T-helper 2 cell treated with Interferon-gamma antibody and Interleukin-4, amounts not matched to agents 5 μg/mL and 100 μg/mL, for 36 hours (primary cell): ENCODE data around the gene RWDD3.
A peak's percentile ranks its signal among the peaks of the same experiment; 100 is the strongest.

Experiments used
- DNase-seq: peaks from one replicate; pipeline ENCODE4 v3.0.0; 2021; ENCODE audit warnings: low spot score
- H3K27ac Mint-ChIP-seq: one replicate; pipeline ENCODE4 v1.8.0; 2021; ENCODE audit warnings: mild to moderate bottlenecking, mixed read lengths
- H3K27me3 Mint-ChIP-seq: one replicate; pipeline ENCODE4 v1.8.0; 2021; ENCODE audit warnings: low read depth, mixed read lengths
- H3K36me3 Mint-ChIP-seq: one replicate; pipeline ENCODE4 v1.8.0; 2021; ENCODE audit warnings: low read depth, mixed read lengths
- H3K4me1 Mint-ChIP-seq: one replicate; pipeline ENCODE4 v1.8.0; 2021; ENCODE audit warnings: low read depth, mixed read lengths
- H3K4me3 Mint-ChIP-seq: one replicate; pipeline ENCODE4 v1.8.0; 2022; ENCODE audit warnings: mild to moderate bottlenecking, moderate library complexity, mixed read lengths
- H3K9me3 Mint-ChIP-seq: one replicate; pipeline ENCODE4 v1.8.0; 2021; ENCODE audit warnings: mixed read lengths

RWDD3 gene

GRCh38 chr1:95233737-95234500 lies at the start of gene RWDD3:
RWDD3 (plus strand) TSS chr1:95234210; CDS start chr1:95234231, 21 bp downstream.
- DNase-seq, result peak; percentile 91
- Mint-ChIP-seq H3K36me3 (peaks cover 10% of the 10 kb centered on the region), H3K4me3 (peak within 1 kb of the TSS; percentile 98), H3K9me3 (no peaks in the 10 kb centered on the region), H3K4me1 (peaks cover 26% of the 10 kb centered on the region), H3K27me3 (peaks cover 30% of the 10 kb centered on the region), H3K27ac (peak within 1 kb of the TSS; percentile 96)

DNA sequence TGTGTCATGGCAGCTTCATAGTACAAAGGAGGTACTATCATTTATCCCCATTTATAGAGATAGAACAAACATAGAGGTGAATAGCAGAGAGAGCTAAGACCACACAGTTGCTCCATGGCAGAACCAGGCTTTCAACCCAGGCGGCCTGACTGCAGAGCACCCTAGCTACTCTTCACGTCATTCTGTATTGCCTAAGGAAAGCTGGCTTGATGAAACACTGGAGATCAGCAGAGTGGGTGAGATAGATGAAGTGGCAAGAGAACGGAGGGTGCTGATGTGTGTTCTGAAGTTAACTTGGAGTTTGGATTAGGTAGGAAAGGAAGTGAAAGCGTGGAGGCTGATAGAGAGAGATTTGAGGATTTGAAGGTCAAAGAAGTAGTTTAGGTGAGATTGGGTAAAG lies 47.9 kb upstream of the RWDD3 start:
- no peaks in the 10 kb centered on the region for H3K4me1 Mint-ChIP-seq
- no peaks in the 10 kb centered on the region for H3K36me3 Mint-ChIP-seq
- no peaks in the 10 kb centered on the region for H3K9me3 Mint-ChIP-seq
- no peak for DNase-seq
- no peaks in the 10 kb centered on the region for H3K27me3 Mint-ChIP-seq
- no peak overlapping the region for H3K27ac Mint-ChIP-seq
- no peak overlapping the region for H3K4me3 Mint-ChIP-seq

DNA sequence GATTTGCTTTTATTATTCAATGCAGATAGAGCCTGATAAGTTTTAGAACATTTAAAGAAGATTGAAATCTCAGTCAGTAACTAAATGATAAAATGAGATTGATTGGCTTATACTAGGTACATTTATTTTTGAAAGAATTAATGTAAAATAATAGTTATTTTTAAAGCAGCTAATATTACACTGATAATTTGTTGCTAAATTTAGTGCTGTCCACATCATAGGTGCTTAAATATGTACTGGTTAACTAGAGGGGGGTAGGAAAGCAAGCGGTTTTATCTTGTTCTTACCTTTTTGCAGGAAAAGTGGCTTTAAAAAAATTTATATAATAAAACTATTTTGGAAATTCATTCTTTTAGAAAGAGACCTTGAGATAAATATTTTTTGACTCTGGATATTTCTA lies 40.4 kb upstream of the RWDD3 start:
- Mint-ChIP-seq H3K27ac (no peak overlapping the region), H3K4me3 (no peak overlapping the region), H3K4me1 (no peaks in the 10 kb centered on the region), H3K36me3 (no peaks in the 10 kb centered on the region), H3K9me3 (no peaks in the 10 kb centered on the region), H3K27me3 (no peaks in the 10 kb centered on the region)
- no peak for DNase-seq

DNA sequence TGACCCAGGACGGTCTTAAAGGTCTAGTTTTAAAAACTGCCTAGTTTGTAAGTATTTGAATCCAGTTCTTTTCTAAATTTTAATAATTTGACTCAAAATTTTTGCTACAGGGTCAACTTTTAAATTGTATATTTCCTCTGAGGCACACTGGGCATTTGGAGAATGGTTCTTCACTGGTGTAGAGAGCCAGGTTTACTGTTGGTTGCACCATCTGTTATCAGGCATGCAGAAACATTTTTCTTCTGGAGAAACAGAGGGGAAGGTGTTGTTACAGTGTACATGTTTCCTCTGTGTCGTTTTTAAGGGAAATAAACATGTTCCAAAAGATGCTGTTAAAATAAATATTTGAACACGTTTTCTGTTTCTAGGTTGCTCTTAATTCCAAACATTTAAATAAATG lies 39.0 kb upstream of the RWDD3 start:
- H3K4me3 Mint-ChIP-seq, result no peak overlapping the region
- no peak overlapping the region for H3K27ac Mint-ChIP-seq
- no peaks in the 10 kb centered on the region for H3K27me3 Mint-ChIP-seq
- H3K36me3 Mint-ChIP-seq, result no peaks in the 10 kb centered on the region
- no peaks in the 10 kb centered on the region for H3K4me1 Mint-ChIP-seq
- no peaks in the 10 kb centered on the region for H3K9me3 Mint-ChIP-seq
- no peak for DNase-seq

DNA sequence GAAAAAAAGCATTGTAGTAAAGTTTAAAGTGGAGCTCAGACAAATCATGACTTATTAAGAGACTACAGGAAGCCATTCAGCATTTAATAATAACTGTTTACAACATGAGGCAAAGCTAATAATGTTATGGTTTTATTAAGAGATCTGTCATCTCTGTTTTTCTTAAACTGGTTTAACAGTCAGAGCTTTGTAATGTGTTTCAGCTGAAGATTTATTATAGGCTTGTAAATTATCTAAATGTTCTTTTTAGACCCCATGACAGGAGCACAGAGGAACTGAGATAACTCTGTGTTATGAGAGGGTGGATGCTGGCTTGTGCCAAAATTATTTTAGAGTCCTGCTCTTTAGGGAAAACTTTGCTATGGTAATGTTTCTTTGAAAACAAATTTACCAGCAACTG lies 38.0 kb upstream of the RWDD3 start:
- no peak overlapping the region for H3K4me3 Mint-ChIP-seq
- no peaks in the 10 kb centered on the region for H3K9me3 Mint-ChIP-seq
- H3K27me3 Mint-ChIP-seq, result no peaks in the 10 kb centered on the region
- no peak overlapping the region for H3K27ac Mint-ChIP-seq
- DNase-seq, result no peak
- H3K36me3 Mint-ChIP-seq, result no peaks in the 10 kb centered on the region
- no peaks in the 10 kb centered on the region for H3K4me1 Mint-ChIP-seq

DNA sequence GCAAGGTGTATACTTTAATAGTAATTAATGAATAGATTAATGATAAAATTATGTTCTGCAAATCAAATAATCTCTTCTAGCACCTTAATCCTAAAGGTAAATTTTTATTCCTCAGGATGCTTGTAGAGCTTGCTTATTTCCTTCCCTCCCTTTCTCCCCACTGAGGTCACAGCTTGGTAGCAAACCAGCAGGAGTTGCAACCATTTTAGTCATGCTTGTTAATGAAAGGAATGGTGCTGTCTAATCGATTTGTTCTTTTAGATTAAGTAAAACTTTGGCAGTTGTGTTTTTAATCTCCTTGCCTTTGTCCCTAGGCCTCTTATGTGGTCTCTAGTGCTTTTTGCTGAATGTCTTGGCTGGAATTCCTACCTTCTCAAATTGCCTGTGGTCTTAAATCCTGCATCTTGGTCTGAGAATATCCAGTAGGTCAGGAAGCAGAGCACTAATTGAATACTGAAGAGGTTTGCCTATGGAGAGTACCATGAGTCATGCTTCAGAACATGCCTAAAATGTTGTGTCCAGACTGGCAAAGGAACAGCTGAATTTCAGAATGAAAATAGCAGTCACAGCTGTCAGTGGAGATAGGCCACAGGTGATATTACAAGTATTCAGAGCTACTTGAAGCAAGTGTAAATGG lies 36.3 kb upstream of the RWDD3 start:
- no peak for DNase-seq
- no peaks in the 10 kb centered on the region for H3K27me3 Mint-ChIP-seq
- no peak overlapping the region for H3K4me3 Mint-ChIP-seq
- H3K9me3 Mint-ChIP-seq, result no peaks in the 10 kb centered on the region
- H3K36me3 Mint-ChIP-seq, result no peaks in the 10 kb centered on the region
- no peaks in the 10 kb centered on the region for H3K4me1 Mint-ChIP-seq
- H3K27ac Mint-ChIP-seq, result no peak overlapping the region

GRCh38 chr1:95201905-95202304 lies 32.1 kb upstream of the RWDD3 start:
- DNase-seq, result no peak
- H3K27me3 Mint-ChIP-seq, result no peaks in the 10 kb centered on the region
- H3K4me1 Mint-ChIP-seq, result no peaks in the 10 kb centered on the region
- H3K4me3 Mint-ChIP-seq, result no peak overlapping the region
- H3K36me3 Mint-ChIP-seq, result no peaks in the 10 kb centered on the region
- no peak overlapping the region for H3K27ac Mint-ChIP-seq
- no peaks in the 10 kb centered on the region for H3K9me3 Mint-ChIP-seq

DNA sequence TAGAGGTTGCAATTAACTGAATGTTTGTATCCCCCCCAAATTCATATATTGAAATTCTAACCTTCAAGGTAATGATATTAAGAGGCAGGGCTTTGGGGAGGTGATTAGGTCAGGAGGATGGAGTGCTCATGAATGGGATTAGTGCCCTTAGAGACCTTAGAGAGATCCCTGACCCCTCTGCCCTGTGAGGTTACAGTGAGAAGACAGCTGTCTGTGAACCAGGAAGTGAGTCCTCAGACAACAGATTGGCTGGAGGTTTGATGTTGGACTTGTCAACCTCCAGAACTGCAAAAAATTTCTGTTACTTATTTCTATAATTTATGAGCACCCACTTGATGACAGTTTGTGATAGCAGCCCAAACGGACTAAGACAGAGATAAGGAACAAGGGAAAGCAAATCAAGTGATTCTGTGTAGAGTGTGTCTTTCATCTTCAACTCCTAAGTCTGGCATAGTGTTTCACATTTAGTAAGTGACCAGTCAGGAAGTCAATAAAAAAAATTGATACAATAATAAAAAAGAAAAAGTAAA lies 30.0 kb upstream of the RWDD3 start:
- no peaks in the 10 kb centered on the region for H3K9me3 Mint-ChIP-seq
- no peak overlapping the region for H3K4me3 Mint-ChIP-seq
- no peaks in the 10 kb centered on the region for H3K36me3 Mint-ChIP-seq
- no peak overlapping the region for H3K27ac Mint-ChIP-seq
- no peaks in the 10 kb centered on the region for H3K27me3 Mint-ChIP-seq
- no peaks in the 10 kb centered on the region for H3K4me1 Mint-ChIP-seq
- no peak for DNase-seq

DNA sequence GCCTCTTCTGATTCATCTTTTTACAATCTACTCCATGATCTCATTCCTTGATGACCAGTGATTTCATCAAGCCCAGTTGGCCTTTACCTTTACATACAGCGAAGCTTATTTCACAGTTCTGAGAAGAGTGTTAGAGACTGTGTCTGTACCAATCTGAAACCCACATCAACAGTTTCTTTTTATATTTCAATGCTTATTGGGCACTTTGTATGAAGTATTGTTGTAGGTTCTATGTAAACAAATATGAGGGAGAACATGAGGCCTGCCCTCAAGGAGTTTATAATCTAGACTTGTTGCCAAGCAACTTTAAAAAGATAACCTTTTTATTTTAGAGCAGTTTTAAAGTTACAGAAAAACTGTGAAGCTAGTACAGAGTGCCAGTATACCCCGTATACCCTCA lies 27.5 kb upstream of the RWDD3 start:
- H3K27me3 Mint-ChIP-seq, result no peaks in the 10 kb centered on the region
- DNase-seq, result no peak
- H3K4me1 Mint-ChIP-seq, result no peaks in the 10 kb centered on the region
- no peaks in the 10 kb centered on the region for H3K9me3 Mint-ChIP-seq
- H3K36me3 Mint-ChIP-seq, result no peaks in the 10 kb centered on the region
- H3K4me3 Mint-ChIP-seq, result no peak overlapping the region
- no peak overlapping the region for H3K27ac Mint-ChIP-seq

DNA sequence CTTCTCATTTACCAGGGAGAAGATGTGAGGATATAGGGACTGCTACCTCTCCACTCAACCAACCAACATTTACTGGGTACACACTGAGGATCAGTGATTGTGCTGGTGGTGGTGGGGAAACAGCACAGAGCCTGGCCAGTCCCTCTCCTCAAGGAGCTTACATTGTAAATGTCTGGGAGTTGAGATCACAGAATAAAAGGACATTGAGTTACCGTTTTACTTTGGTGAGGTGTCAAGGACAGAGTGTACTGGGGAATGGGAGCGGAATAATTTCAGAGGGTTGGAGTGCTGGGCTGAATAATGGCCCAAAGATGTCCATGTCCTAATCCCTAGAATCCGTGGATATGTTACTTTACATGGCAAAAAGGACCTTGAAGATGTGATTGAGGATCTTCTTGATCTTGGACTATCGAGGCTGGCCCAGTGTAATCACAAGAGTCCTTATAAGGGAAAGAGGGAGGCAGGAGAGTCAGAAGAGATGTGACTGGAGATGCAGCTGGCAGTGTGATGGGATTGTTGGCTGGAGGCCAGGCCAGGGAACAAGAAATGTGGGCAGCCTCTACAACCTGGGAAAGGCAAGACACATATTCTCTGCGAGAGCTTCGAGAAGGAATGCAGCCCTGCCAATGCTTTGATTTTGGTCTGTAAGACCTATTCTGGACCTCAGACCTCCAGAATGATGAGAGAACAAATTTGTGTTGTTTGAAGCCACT lies 26.6 kb upstream of the RWDD3 start:
- H3K4me3 Mint-ChIP-seq, result no peak overlapping the region
- no peak for DNase-seq
- no peaks in the 10 kb centered on the region for H3K36me3 Mint-ChIP-seq
- no peak overlapping the region for H3K27ac Mint-ChIP-seq
- H3K9me3 Mint-ChIP-seq, result no peaks in the 10 kb centered on the region
- H3K27me3 Mint-ChIP-seq, result no peaks in the 10 kb centered on the region
- H3K4me1 Mint-ChIP-seq, result no peaks in the 10 kb centered on the region

DNA sequence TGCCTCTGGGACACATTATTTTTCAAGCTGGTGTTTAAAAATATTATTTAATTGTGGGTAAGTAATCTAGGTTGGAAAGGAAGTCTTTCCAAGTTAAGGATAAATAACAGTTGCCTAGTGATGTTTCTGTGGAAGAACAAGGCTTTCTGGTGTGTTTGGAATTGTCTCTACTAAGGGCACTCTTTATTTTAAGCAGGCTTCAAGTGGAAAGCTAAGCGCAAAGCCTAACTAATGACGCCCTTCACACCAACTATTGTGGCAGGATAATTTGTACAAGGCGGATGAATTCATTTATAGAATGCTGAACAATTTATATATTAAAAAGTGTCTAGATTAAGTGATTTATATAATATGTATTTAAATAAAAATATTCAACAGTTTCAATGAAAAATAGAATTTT lies 25.1 kb upstream of the RWDD3 start:
- no peaks in the 10 kb centered on the region for H3K27me3 Mint-ChIP-seq
- no peaks in the 10 kb centered on the region for H3K9me3 Mint-ChIP-seq
- no peak overlapping the region for H3K27ac Mint-ChIP-seq

GRCh38 chr1:95209291-95209690 lies 24.7 kb upstream of the RWDD3 start:
- Mint-ChIP-seq H3K9me3 (no peaks in the 10 kb centered on the region), H3K4me3 (no peak overlapping the region), H3K27me3 (no peaks in the 10 kb centered on the region), H3K36me3 (no peaks in the 10 kb centered on the region), H3K27ac (no peak overlapping the region), H3K4me1 (no peaks in the 10 kb centered on the region)
- DNase-seq, result no peak

More for the DNA sequence above, 25.1 kb upstream of the RWDD3 start:
- Mint-ChIP-seq H3K4me3 (no peak overlapping the region), H3K4me1 (no peaks in the 10 kb centered on the region), H3K36me3 (no peaks in the 10 kb centered on the region)
- DNase-seq, result no peak

DNA sequence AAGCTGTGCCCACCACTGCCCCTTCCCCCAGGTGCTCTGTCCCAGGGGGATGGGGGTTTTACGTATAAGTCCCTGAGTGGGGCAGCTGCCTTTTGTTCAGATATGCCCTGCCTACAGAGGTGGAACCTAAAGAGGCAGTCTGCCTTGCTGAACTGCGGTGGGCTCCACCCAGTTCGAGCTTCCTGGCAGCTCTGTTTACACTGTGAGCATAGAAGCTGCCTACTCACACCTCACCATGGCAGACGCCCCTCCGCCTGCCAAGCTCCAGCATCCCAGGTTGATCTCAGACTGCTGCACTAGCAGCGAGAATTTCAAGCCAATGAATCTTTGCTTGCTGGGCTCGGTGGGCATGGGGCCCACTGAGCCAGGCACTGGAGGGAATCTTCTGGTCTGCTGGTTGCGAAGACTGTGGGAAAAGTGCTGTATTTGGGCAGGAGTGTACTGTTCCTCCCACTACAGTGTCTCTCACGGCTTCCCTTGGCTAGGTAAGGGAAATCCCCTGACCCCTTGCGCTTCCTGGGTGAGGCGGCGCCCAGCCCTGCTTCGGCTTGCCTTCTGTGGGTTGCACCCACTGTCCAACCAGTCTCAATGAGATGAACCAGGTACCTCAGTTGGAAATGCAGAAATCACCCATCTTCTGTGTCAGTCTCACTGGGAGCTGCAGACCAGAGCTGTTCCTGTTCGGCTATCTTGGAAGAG lies 17.6 kb upstream of the RWDD3 start:
- Mint-ChIP-seq H3K4me1 (no peaks in the 10 kb centered on the region), H3K4me3 (no peak overlapping the region), H3K27ac (no peak overlapping the region), H3K9me3 (no peaks in the 10 kb centered on the region), H3K36me3 (no peaks in the 10 kb centered on the region), H3K27me3 (no peaks in the 10 kb centered on the region)
- DNase-seq, result no peak

GRCh38 chr1:95217371-95217770 lies 16.6 kb upstream of the RWDD3 start:
- H3K4me3 Mint-ChIP-seq, result no peak overlapping the region
- H3K4me1 Mint-ChIP-seq, result no peaks in the 10 kb centered on the region
- no peaks in the 10 kb centered on the region for H3K9me3 Mint-ChIP-seq
- H3K27me3 Mint-ChIP-seq, result no peaks in the 10 kb centered on the region
- no peak for DNase-seq
- no peaks in the 10 kb centered on the region for H3K36me3 Mint-ChIP-seq
- H3K27ac Mint-ChIP-seq, result no peak overlapping the region
